ENCODE results near the gene STING1. TPM values are rescaled to one million over a fixed set of nuclear protein-coding genes. Genes with fewer than 3 reads are reported as not detected.

STING1 gene
- total RNA-seq, 2 donors from 2014 or later: 0.20 TPM; not detected in 1

DNA sequence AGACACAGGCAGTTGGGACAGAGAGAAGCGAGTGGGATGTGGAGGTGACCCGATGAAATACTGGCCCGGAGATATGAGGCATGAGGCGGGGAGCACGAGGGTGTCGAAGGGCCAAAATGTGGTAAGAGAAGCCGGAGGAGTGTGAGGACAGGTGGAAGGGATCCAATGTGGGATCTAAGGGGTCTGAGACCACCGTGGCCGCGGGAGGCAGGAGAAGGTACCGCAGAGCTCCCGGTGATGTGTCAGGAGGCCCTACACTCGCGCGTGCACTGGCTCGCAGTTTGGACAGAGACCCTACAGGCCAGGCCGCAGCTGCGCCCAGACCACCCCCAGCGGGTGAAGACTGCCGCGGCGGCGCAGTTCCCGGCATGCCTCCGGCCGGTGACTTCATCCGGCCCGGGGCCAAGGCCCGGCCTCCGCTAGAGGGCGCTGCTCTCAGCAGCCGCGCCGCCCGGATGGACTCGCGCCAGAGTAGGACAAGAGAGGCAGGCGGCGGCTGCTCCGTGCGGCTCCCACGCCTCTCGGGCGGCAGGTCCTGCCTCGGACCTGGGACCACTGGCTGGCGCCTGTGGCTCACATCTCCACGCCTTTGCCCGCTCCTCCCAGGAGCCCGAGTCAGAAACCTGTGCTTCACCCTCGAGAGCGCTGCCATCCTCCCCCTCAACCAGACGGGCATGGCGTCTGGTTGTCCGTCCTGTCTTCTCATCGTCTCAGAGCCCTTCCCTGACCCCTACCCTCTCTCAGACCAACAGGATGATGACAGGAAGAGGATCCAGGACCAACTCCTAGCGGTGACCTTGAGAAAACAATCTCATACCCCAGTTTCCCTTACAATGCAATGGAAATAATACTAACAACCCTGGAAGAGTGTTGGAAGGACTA is 35.4 kb upstream of the STING1 start:
- Histone ChIP-seq H3K36me3 (ENCODE audit: control insufficient read depth, insufficient read depth, low read length) (no peaks in the 10 kb centered on the region), H3K27me3 (ENCODE audit: control insufficient read depth, insufficient read depth, low read length, poor library complexity, severe bottlenecking) (no peaks in the 10 kb centered on the region), H3K4me1 (ENCODE audit: control insufficient read depth, insufficient read depth, low read length) (no peaks in the 10 kb centered on the region), H3K4me3 (ENCODE audit: low read length) (peak overlapping the region; percentile 70), H3K9me3 (ENCODE audit: control insufficient read depth, low read length) (no peaks in the 10 kb centered on the region), H3K27ac (ENCODE audit: low read depth, low read length) (peak overlapping the region; percentile 79), H3K9ac (ENCODE audit: extremely low read depth, low read length, poor library complexity, severe bottlenecking) (peak overlapping the region; percentile 38)
- TF ChIP-seq, protein P1, sequence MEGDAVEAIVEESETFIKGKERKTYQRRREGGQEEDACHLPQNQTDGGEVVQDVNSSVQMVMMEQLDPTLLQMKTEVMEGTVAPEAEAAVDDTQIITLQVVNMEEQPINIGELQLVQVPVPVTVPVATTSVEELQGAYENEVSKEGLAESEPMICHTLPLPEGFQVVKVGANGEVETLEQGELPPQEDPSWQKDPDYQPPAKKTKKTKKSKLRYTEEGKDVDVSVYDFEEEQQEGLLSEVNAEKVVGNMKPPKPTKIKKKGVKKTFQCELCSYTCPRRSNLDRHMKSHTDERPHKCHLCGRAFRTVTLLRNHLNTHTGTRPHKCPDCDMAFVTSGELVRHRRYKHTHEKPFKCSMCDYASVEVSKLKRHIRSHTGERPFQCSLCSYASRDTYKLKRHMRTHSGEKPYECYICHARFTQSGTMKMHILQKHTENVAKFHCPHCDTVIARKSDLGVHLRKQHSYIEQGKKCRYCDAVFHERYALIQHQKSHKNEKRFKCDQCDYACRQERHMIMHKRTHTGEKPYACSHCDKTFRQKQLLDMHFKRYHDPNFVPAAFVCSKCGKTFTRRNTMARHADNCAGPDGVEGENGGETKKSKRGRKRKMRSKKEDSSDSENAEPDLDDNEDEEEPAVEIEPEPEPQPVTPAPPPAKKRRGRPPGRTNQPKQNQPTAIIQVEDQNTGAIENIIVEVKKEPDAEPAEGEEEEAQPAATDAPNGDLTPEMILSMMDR (conservative IDR thresholded peaks at IDR 0.05): peak; percentile 98
- peak overlapping the region; percentile 95 for H3K27ac Mint-ChIP-seq
- DNase-seq: peak; percentile 98
- WGBS, 2 experiments (ENCODE audit: insufficient coverage in 1 of 2, insufficient read length in 1 of 2): 20 to 27% methylated on average over 39 to 56 of the region's 56 CpGs
- peaks cover 3% of the 10 kb centered on the region for H3K27me3 Mint-ChIP-seq (ENCODE audit: insufficient read depth)
- no peaks in the 10 kb centered on the region for H3K36me3 Mint-ChIP-seq (ENCODE audit: low read depth)
- peaks cover 14% of the 10 kb centered on the region for H3K4me1 Mint-ChIP-seq
- H3K4me3 Mint-ChIP-seq: peak overlapping the region; percentile 69
- H3K9me3 Mint-ChIP-seq: no peaks in the 10 kb centered on the region

GRCh38 chr5:139514486-139514856 is 31.9 kb upstream of the STING1 start:
- H3K9ac ChIP-seq (ENCODE audit: extremely low read depth, low read length, poor library complexity, severe bottlenecking): no peak overlapping the region
- H3K4me1 Mint-ChIP-seq: peaks cover 21% of the 10 kb centered on the region
- TF ChIP-seq, protein P1 (conservative IDR thresholded peaks at IDR 0.05): no peak
- no peak overlapping the region for H3K4me3 Mint-ChIP-seq
- H3K9me3 ChIP-seq (ENCODE audit: control insufficient read depth, low read length): no peaks in the 10 kb centered on the region
- no peaks in the 10 kb centered on the region for H3K36me3 Mint-ChIP-seq (ENCODE audit: low read depth)
- DNase-seq: no peak
- 81 to 89% methylated on average over 2 of the region's 2 CpGs for WGBS, 2 experiments (ENCODE audit: insufficient coverage in 1 of 2, insufficient read length in 1 of 2)
- no peak overlapping the region for H3K27ac Mint-ChIP-seq
- no peak overlapping the region for H3K27ac ChIP-seq (ENCODE audit: low read depth, low read length)
- H3K4me3 ChIP-seq (ENCODE audit: low read length): no peak overlapping the region
- H3K4me1 ChIP-seq (ENCODE audit: control insufficient read depth, insufficient read depth, low read length): no peaks in the 10 kb centered on the region
- peaks cover 6% of the 10 kb centered on the region for H3K9me3 Mint-ChIP-seq
- no peaks in the 10 kb centered on the region for H3K36me3 ChIP-seq (ENCODE audit: control insufficient read depth, insufficient read depth, low read length)
- H3K27me3 Mint-ChIP-seq (ENCODE audit: insufficient read depth): no peaks in the 10 kb centered on the region
- H3K27me3 ChIP-seq (ENCODE audit: control insufficient read depth, insufficient read depth, low read length, poor library complexity, severe bottlenecking): no peaks in the 10 kb centered on the region

- no peak overlapping the region for H3K4me3 Mint-ChIP-seq
- no peaks in the 10 kb centered on the region for H3K27me3 Mint-ChIP-seq (ENCODE audit: insufficient read depth)
- H3K4me1 Mint-ChIP-seq: peaks cover 20% of the 10 kb centered on the region
- TF ChIP-seq, protein P1 (conservative IDR thresholded peaks at IDR 0.05): no peak
- Histone ChIP-seq H3K36me3 (ENCODE audit: control insufficient read depth, insufficient read depth, low read length) (no peaks in the 10 kb centered on the region), H3K4me3 (ENCODE audit: low read length) (no peak overlapping the region), H3K9ac (ENCODE audit: extremely low read depth, low read length, poor library complexity, severe bottlenecking) (no peak overlapping the region), H3K4me1 (ENCODE audit: control insufficient read depth, insufficient read depth, low read length) (no peaks in the 10 kb centered on the region), H3K9me3 (ENCODE audit: control insufficient read depth, low read length) (no peaks in the 10 kb centered on the region), H3K27ac (ENCODE audit: low read depth, low read length) (no peak overlapping the region), H3K27me3 (ENCODE audit: control insufficient read depth, insufficient read depth, low read length, poor library complexity, severe bottlenecking) (no peaks in the 10 kb centered on the region)
- 93 to 97% methylated on average over 5 to 6 of the region's 6 CpGs for WGBS, 2 experiments (ENCODE audit: insufficient coverage in 1 of 2, insufficient read length in 1 of 2)
- no peaks in the 10 kb centered on the region for H3K36me3 Mint-ChIP-seq (ENCODE audit: low read depth)
- no peak overlapping the region for H3K27ac Mint-ChIP-seq
- peaks cover 6% of the 10 kb centered on the region for H3K9me3 Mint-ChIP-seq
- DNase-seq: no peak
Measured at GRCh38 chr5:139513852-139514485, 31.4 kb upstream of the STING1 start.

Data from endodermal cell (in vitro differentiated cells).